Neural progenitor cell (in vitro differentiated cells): ENCODE measurements around the gene DAP3.
"Not testable (repeated sequence)": the region's sequence is repeated elsewhere in the genome, so short reads cannot be mapped to it uniquely, and the experiment has no call there.

Experiments used
- EZH2 ChIP-seq: fragments of 200-600 bp; sonication (generic); IDR thresholded peaks from 2 replicates; pipeline ENCODE4 v1.6.1; 2017; ENCODE audit warnings: antibody characterized with exemption, mild to moderate bottlenecking, moderate library complexity
- EZH2phosphoT487 ChIP-seq: fragments of 200-600 bp; sonication (generic); IDR thresholded peaks from 2 replicates; pipeline ENCODE4 v1.6.1; 2017; ENCODE audit warnings: antibody characterized with exemption
- TF ChIP-seq, protein P1 (sequence below): fragments of 200-600 bp; sonication (generic); IDR thresholded peaks from 2 replicates; pipeline ENCODE4 v1.5.1; 2017; ENCODE audit warnings: antibody characterized with exemption, mild to moderate bottlenecking

DNA sequence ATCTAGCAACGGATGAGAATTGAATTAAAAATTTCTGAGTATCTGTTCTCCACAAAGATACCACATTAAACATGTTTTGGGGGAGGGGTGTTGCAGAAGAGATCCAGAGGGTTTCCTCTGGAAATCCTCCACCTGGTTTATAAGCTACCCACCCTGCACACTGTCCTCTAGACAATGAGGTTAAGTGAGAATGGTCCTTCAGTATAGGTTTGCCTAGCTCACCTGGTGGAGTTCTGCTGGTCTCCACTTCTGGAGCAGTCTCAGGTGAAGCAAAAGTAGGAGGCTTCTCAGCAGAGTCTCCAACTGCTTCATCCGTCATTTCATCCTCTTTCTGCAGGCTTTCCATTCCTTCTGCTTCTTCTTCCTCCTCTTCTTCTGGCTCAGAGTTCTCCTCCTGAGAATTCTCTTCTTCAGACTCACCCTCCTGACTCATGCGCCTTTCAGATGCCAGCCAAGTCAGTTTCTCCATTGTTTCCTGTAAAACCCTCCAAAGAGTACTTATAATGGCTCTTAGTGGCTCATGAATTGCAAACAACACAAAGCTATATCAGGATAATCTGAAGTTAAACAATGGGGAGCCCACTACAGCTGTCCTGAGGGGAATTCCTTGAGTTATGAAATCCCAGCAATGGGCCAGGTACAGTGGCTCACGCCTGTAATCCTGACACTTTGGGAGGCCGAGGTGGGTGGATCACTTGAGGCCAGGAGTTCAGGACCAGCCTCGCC, 74.4 kb downstream of the DAP3 start:
- not testable (repeated sequence) for TF ChIP-seq EZH2, EZH2phosphoT487
- TF ChIP-seq, protein P1, sequence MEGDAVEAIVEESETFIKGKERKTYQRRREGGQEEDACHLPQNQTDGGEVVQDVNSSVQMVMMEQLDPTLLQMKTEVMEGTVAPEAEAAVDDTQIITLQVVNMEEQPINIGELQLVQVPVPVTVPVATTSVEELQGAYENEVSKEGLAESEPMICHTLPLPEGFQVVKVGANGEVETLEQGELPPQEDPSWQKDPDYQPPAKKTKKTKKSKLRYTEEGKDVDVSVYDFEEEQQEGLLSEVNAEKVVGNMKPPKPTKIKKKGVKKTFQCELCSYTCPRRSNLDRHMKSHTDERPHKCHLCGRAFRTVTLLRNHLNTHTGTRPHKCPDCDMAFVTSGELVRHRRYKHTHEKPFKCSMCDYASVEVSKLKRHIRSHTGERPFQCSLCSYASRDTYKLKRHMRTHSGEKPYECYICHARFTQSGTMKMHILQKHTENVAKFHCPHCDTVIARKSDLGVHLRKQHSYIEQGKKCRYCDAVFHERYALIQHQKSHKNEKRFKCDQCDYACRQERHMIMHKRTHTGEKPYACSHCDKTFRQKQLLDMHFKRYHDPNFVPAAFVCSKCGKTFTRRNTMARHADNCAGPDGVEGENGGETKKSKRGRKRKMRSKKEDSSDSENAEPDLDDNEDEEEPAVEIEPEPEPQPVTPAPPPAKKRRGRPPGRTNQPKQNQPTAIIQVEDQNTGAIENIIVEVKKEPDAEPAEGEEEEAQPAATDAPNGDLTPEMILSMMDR, result not testable (repeated sequence)
